Hematopoietic multipotent progenitor cell treated with erythropoietin and hydrocortisone succinate and interleukin-3 and kit ligand, for 4 days (in vitro differentiated cells): ENCODE data around the gene HNRNPL.
A peak's percentile ranks its signal among the peaks of the same experiment; 100 is the strongest.
"Not testable (repeated sequence)": the region's sequence is repeated elsewhere in the genome, so short reads cannot be mapped to it uniquely, and the experiment has no call there.

Source experiments
- DNase-seq: peaks from one replicate; pipeline ENCODE4 v3.0.0-alpha.2; 2015

Gene HNRNPL

DNA sequence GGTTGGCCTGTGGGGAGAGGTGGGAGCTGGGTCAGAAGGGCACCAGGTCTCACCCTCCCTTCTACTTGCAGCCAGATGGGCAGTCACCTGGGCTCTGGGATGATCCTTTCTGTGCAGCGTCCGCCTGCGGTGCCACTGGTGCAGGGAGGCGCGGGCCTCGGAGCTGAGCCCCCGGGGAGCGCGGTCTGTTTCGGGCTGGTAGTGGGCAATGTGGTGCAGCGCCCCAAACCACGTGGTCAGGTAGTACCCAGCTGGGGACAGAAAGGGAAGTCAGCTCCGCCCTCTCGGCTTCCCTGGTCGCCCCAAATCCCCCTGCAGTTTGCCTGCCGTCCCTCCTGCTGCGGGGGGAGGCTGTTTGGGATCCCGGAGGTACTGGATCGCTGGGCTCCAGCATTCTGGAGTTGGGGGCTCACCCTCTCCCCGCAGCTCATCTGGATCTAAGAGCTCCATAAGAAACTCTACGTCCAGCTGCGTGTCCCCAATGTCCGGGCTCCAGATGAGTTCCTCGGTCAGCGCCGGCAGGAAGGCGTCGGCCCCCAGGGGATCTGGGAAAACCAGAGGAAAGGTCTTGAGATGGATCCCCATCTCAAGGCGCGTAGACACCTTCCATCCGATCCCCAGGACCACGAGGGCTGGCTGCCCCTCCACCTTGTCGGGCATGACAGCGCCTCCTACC lies 19.5 kb upstream of the HNRNPL start:
- peak; percentile 74 for DNase-seq

DNA sequence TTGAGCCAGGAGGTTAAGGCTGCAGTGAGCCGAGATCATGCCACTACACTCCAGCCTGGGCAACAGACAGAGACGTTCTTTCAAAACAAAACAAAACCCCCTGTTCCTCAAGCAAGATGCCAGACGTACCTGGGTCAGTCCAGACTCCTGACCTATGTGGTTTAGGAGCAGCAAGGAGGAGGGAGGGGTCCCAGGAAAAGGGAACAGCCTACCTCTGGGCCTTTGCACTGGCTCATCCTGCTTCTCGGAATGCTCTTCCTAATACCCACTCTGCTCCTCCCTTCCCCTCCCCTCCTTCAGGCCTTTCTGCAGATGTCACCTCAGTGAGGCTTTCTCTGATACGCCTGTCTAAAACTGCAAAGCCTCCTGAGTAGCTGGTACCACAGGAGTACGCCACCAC lies 18.8 kb upstream of the HNRNPL start:
- DNase-seq: no peak

DNA sequence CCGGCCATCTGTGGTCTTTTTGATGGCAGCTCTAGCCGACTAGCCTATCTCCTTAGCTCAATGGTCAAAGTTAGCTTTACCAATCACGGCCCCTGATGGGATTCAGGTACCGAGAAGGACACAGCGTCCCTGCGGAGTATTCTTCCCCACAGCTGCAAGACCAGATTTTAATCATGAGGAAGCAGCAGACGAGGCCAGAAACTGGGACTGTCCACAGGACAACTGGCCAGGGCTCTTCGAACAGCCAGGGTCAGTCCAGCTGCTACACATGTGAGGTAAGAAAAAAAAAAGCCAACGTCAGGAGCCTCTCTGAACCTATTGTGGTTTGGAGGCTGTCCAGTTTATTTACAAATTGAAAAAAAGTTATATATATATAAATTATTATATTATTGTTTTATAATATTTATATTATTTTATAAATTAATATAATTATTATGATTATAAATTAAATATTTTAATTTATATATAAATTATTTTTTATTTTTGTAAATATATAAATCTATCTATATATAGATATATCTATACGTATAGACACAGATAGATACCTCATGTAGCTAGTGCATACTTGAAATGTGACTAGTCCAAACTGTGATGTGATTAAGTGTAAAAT lies 17.5 kb upstream of the HNRNPL start:
- DNase-seq: no peak

DNA sequence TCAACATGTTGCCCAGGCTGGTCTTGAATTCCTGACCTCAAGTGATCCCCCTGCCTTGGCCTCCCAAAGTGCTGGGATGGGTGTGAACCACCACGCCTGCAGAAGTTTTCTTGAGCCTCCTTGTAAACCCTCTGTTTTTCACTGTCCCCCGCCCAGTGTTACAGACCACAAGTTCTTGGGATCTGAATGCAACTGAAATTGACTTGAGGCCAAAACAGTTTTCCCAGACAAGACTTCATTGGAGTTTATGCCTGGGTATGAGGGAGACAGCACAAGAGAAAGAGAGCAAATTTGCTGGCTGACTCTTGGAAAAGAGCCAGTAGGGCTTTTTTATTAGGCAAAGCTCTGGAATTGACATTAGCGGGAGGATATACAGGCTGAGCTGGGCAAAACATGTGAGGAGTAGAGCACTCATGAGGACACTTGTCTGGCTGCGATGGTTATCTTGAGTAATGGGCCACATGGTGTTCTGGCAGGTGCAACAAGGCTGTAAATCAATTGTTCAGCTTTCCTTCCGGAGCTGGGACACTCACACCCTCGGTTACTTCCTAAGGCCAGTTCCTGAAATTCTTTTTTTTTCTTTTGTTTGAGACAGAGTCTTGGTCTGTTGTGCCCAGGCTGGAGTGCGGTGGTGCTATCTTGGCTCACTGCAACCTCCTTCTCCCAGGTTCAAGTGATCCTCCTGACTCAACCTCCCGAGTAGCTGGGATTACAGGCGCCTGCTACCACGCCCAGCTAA lies 12.7 kb upstream of the HNRNPL start:
- DNase-seq: peak; percentile 72

DNA sequence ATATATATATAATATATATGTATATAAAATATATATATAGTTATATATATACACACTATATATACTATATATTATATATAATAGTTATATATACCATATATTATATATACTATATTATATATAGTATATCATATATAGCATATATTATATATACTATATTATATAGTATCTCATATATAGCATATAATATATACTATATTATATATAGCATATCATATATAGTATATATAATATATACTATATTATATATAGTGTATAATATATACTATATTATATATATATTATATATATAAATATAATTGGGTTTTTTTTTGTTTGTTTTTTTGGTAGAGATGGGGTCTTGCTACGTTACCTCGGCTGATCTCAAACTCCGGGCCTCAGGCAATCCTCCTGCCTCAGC lies 11.6 kb upstream of the HNRNPL start:
- DNase-seq: no peak

DNA sequence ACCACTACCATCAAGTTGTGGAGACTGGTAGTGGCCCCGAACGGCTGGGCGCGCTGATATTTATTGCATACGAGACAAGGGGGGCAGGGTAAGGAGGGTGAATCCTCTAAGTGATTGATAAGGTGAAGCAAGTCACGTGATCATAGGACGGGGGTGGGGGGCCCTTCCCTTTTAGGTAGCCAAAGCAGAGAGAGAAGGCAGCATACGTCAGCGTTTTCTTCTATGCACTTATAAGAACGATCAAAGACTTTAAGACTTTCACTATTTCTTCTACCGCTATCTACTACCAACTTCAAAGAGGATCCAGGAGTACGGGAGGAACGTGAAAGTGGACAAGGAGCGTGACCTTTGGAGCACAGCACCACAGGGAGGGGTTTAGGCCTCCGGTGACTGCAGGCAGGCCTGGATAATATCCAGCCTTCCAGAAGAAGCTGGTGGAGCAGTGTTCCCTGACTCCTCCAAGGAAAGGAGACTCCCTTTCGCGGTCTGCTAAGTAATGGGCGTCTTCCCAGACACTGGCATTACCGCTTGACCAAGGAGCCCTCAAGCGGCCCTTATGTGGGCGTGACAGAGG lies 9.9 kb upstream of the HNRNPL start:
- DNase-seq: not testable (repeated sequence)

DNA sequence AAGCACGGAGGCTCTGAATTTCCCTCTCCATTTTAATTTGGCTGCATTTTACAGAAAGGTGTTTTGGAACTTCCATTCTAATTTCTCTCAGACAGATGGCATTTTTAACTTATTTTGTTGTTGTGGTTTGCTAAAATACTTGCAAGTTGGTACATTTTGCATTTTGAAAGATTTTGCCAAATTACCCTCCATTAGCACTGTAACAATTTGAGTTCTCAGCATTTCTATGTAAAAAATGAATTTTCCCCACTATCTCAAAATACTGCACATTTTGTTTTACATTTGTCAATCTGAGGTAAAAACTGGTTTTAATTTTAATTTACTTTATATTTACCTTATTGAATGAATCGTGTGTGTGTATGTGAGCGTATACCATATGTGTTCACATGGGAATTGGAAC lies 7.0 kb upstream of the HNRNPL start:
- no peak for DNase-seq

DNA sequence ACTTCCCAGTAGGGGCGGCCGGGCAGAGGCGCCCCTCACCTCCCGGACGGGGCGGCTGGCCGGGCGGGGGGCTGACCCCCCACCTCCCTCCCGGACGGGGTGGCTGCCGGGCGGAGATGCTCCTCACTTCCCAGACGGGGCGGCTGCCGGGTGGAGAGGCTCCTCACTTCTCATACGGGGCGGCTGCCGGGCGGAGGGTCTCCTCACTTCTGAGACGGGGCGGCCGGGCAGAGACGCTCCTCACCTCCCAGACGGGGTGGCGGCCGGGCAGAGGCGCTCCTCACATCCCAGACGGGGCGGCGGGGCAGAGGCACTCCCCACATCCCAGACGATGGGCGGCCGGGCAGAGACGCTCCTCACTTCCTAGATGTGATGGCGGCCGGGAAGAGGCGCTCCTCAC lies 6.0 kb upstream of the HNRNPL start:
- DNase-seq: not testable (repeated sequence)

DNA sequence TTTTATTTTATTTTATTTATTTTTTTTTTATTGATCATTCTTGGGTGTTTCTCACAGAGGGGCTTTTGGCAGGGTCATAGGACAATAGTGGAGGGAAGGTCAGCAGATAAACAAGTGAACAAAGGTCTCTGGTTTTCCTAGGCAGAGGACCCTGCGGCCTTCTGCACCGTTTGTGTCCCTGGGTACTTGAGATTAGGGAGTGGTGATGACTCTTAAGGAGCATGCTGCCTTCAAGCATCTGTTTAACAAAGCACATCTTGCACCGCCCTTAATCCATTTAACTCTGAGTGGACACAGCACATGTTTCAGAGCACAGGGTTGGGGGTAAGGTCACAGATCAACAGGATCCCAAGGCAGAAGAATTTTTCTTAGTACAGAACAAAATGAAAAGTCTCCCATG lies 5.2 kb upstream of the HNRNPL start:
- DNase-seq: not testable (repeated sequence)

DNA sequence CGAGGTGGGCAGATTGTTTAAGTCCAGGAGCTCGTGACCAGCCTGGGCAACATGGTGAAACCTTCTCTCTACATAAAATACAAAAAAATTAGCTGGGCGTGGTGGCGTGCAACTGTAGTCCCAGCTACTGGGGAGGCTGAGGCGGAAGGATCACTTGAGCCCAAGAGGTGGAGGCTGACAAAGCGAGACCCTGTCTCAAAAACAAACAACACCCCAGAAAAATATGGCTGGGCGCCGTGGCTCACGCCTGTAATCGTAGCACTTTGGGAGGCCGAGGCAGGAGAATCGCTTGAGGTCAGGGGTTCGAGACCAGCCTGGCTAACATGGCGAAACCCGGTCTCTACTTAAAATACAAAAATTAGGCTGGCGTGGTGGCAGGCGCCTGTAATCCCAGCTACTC lies 3.4 kb upstream of the HNRNPL start:
- no peak for DNase-seq

DNA sequence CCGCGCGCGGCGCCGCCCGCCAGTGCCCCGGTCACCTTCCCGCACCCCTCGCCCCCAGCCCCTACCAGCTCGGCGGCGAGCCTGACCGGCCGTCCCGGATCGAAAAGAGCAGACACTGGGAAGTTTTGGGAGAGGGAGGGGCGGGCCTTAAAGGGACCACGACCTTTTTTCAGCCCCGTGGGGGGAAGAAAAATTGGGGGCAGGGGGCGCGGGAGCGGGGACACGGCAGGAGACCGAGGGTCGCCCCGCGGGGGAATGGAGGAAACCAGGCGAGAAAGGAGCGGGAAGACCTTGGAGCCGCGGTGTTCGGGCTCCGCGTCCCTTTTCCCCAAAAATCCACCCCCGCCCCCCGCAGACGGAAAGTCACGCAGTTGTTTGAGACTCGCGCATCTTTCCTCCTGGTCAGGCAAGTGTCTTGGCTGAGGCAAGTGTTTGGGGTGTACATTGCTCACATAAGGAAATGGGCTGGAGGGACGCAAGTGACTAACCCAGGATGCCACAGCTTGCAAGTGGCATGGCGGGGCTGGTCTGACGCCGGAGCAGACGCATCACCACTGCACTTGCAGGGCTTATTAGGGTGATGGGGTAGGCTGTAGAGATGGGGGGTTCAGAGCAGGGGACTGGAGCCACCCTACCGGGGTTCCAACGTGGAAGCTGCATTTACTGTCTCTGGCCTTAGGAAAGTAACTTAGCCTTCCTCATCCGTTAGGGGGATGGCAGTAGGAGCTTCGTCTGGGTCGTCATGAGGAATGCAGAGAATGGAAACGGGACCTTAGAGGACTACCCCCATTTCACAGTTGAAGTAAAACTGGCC lies 2.7 kb upstream of the HNRNPL start:
- DNase-seq: peak; percentile 78

DNA sequence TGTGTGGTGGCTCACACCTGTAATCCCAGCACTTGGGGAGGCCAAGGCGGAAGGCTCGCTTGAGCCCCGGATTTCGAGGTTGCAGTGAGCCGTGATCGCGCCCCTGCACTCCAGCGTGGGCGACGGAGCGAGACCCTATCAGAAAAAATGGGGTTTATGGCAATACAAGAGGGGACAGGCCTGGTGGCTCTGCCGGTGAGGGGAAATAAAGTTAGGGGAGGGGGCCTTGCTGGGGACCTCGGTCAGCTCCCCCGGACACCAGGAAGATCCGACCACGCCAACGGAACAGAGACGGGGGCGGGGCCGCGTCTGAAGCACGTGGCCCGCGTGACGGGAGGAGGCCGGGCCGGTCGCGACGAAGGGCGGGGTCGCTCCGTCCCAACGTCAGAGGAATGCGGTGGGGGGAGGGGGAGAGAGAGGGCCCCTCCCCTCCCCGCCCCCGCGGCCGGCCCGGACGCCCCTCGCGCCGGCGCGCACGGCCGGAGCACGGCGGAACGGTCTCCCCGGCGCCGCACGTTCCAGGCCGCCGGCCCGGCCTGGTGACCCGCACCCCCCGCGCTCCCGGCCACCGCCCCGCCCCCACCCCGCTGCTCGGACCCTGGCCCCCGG lies 1.9 kb upstream of the HNRNPL start:
- peak; percentile 98 for DNase-seq

DNA sequence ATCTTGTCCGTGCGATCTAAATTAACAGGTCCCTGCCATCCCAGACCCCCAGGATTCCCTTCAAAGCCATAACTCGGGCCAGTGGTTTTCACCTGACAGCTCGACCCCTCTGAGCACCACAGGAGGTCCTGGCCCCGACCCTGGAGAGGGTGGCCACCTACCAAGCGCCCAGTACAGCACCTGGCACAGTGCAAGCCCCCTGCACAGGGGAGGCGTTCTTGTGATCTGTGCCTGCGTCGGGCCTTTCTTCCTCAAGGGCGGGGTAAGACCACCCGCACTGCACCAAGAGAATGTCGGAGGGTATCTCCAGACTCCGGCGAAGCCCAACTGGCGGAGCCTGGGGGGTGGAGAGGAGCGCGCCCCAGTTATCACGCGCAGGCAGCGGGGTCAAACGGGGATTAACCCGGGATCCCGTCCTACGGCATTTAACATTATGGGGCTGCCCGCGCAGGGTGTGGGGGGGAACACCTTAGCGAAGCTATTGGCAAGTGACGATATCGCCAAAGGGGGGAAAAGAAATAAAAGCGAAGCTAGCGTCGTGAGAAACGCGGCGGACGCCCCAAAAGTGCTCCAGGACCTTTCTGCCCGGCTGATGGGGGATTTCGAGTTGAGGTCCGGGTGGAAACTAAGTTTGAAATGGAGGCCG lies 1.3 kb upstream of the HNRNPL start:
- peak; percentile 66 for DNase-seq

DNA sequence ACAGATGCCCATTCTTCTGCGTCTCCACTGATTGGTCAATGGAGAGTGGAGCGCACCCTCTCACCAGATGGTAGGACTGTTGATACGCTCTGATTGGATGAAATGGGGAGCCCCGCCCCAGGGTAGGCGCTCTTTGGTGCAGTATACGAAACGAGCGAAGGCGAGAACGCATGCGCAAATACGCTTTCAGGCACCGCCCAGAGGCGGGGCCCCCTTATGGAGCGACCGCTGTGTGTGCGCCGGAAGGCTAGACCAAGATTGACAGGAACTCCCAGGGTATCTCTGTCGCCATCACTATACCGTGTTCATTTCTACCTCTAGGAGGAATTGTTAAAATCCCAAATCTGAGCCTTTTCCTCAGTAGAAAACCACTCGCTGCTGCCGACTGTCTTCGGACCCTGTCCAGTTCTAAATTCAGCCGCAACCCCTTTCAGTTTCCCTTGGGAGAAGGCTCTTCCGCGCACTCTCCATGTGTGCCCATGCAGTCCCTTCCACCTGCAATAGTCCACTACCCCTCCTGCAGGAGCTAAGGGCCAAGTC lies 720 bp upstream of the HNRNPL start:
- DNase-seq: peak; percentile 100

DNA sequence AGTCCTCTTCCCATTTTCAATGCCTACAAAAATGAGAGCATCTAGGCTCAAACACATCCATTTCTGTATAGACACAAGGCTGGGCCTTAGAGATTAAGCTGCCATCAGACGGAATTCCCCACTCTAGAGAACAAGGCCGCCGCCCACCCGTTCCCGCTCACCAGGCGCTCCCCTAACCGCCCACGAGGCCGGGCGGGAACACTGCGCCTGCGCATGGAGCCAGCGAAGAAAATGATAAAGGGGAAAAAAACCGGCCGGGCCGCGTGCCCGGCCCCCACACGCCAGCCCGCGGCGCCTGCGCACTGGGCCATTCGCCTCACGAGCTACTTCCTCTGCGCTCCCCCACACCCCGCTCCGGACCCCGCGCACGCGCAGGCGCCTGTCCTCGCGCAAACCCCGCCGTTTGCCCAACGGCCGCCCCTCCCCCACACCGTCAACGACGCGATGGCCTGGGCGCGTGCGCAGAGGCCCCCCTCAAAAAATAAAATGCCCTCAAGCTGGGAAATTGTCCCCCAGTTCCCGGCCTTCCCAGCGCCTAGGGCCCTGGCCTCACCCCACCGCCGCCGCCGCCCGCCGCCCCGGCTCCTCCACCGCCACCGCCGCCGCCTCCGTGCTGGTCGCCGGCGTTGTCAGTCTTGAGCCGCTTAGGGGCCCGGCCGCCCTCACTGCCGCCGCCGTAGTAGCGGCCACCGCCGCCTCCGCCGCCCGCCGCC lies 483 bp downstream of the HNRNPL start:
- DNase-seq: peak; percentile 99

DNA sequence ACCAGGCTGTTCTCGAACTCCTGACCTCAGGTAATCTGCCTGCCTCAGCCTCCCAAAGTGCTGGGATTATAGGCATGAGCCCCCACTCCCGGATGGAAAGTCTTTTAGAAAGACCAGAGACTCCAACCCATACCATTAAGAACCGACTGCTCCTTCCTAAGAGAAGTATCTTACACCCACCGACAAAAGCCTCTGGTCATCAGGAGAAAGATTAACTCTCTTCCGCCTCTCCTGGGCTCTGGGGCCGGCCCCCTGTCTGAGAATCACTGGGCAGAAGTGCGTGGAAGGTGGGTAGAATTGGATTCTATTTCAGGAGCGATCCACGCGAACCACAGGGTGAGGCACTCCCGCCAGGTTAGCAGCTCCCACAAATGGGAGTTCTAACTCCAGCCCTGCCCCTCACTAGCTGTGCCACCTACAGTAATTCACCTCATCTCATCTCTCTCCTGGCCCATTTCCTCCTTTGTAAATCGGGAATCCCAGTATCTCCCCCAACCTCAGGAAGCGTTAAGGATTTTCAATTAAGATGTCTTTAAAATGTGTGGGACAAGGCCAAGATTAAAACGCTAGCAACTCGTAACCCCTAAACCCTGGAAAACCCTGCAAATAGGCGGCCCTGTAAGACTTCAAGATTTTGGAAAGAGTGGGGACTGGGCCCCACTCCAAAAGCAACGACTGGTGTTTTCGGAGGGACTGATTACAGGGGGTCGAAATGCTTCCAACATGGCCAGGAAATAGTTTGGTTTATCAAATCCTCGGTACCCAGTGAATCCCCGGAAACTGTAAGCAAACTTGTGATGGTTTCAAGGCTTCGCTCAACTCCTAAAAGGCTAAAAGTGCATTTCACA lies 1.3 kb downstream of the HNRNPL start:
- no peak for DNase-seq

DNA sequence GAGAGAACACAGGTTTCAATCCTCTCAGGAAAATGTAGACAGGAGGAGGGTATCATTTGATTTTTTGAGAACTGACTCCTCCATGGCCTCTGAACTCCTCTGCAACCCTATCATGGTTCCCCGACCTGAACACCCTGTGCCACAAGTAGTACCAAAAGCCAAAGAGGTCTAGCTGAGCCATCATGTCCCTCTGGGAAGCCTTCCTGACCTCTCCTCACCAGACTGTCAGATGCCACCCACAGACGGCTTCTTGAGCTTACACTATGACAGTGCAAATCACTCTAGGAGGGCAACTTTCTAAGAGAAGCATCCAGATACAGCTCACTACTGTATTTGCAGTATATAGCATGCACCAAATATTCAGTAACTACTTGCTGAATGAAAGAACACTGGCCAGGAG lies 3.7 kb downstream of the HNRNPL start:
- DNase-seq: no peak

DNA sequence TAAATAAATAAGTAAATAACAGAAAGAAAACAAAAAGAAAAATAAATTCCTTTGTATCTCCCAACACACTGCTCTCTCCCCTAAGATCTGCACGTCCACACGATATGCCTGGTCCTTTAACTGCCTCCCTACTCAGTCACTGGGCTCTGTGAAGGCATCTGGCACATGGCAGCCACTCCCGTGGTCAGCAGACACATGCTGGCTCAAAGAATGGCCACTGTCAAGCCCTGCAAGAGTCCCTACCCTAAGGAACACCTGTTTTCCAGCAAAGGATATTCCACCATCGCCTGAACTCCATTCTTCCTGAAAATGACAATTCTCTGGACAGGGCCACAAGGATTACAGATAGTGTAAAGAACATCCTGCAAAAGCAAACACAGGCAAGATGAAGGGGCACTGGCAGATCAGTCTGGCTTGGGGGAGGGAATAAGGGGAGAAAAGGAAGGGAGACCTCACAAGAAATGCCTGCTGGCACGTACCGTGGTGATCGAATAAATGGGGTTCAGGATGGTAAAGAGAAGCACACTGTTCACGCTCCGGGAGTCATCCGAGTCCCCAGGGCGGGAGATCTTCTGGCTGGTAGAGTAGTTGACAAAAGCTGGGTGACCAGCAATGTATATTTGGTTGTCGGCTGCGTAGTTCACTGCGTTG lies 4.3 kb downstream of the HNRNPL start:
- DNase-seq: no peak

DNA sequence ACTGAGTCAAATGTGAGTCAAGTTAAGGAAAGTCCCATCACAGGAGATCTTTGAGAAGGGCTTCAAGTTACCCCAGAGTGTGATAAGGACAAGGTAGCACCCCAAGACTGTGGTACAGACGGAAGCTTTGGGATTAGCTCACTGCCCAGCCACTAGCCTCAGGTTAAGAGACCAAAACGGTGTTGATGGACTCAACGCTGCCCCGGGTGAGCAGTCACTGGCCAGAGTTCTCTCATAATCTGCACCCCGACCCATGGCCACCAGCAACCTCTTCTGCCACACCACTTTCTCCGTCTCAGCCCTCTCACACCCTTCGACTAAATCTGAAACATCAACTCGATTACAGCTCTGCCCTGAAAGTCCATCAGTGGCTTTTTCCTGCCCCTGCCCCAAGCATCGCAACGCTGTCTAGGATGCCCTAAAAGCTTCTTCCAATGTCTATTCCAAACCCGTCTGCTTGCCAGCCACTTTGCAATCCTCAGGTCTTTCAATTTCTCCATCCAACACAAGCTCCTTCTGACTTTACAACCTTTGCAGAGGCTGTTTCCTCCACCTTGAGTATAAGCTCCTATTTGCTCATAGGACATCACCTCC lies 5.6 kb downstream of the HNRNPL start:
- DNase-seq: no peak
